DOHH2 (cell line): ENCODE data around the gene IL25.

ENCODE experiments used
- H3F3A ChIP-seq: fragments of 200-600 bp; sonication (generic), shearing (Covaris generic); 2 replicates; pipeline ENCODE4 v1.6.0; 2016; ENCODE audit warnings: antibody characterized with exemption, mild to moderate bottlenecking; ENCODE audit not compliant: control insufficient read depth, insufficient read depth
- H3K27ac ChIP-seq: fragments of 200-600 bp; sonication (generic); 2 replicates; pipeline ENCODE4 v1.5.1; 2014; ENCODE audit warnings: low read depth, mild to moderate bottlenecking, low read length, moderate library complexity
- H3K27me3 ChIP-seq: fragments of 200-600 bp; sonication (generic); 2 replicates; pipeline ENCODE4 v1.6.1; 2014; ENCODE audit warnings: mild to moderate bottlenecking, low read length, mixed read lengths; ENCODE audit not compliant: control insufficient read depth
- H3K36me3 ChIP-seq: fragments of 200-600 bp; sonication (generic); 2 replicates; pipeline ENCODE4 v1.6.1; 2014; ENCODE audit warnings: mild to moderate bottlenecking, low read length, moderate library complexity, mixed read lengths; ENCODE audit not compliant: control insufficient read depth
- H3K4me1 ChIP-seq: fragments of 200-600 bp; sonication (generic); 2 replicates; pipeline ENCODE4 v1.6.1; 2014; ENCODE audit warnings: mild to moderate bottlenecking, low read length, mixed read lengths; ENCODE audit not compliant: control insufficient read depth
- H3K4me2 ChIP-seq: fragments of 200-600 bp; sonication (generic); 2 replicates; pipeline ENCODE4 v1.6.0; 2014; ENCODE audit warnings: mild to moderate bottlenecking, low read length, moderate library complexity
- H3K4me3 ChIP-seq: fragments of 200-600 bp; sonication (generic); 2 replicates; pipeline ENCODE4 v1.5.1; 2014; ENCODE audit warnings: mild to moderate bottlenecking, low read length, mixed read lengths
- H3K79me2 ChIP-seq: fragments of 200-600 bp; sonication (generic); 2 replicates; pipeline ENCODE4 v1.6.1; 2014; ENCODE audit warnings: mild to moderate bottlenecking, low read length, mixed read lengths; ENCODE audit not compliant: control insufficient read depth
- H3K9me2 ChIP-seq: fragments of 200-600 bp; sonication (generic); replicated peaks from 2 replicates; pipeline ENCODE4 v1.6.1; 2014; ENCODE audit warnings: mild to moderate bottlenecking, low read length, mixed read lengths; ENCODE audit not compliant: control insufficient read depth
- H3K9me3 ChIP-seq: fragments of 200-600 bp; sonication (generic); 2 replicates; pipeline ENCODE4 v1.6.1; 2014; ENCODE audit warnings: antibody characterized with exemption, low read length, mixed read lengths; ENCODE audit not compliant: control insufficient read depth, insufficient read depth
- H4K20me1 ChIP-seq: fragments of 200-600 bp; sonication (generic); 2 replicates; pipeline ENCODE4 v1.6.0; 2014; ENCODE audit warnings: low read depth, mild to moderate bottlenecking, antibody characterized with exemption, low read length, moderate library complexity; ENCODE audit not compliant: control insufficient read depth, insufficient read depth
- EZH2phosphoT487 ChIP-seq: fragments of 200-600 bp; sonication (generic); IDR thresholded peaks from 2 replicates; pipeline ENCODE4 v1.6.1; 2017; ENCODE audit warnings: borderline replicate concordance, mild to moderate bottlenecking, antibody characterized with exemption, low read length, moderate library complexity, mixed read lengths
- TF ChIP-seq, protein P1 (sequence below): fragments of 200-600 bp; sonication (generic); IDR thresholded peaks from one replicate; pipeline ENCODE4 v1.5.1; 2014; ENCODE audit warnings: antibody characterized with exemption, mild to moderate bottlenecking, low read depth, low read length; ENCODE audit not compliant: poor library complexity, severe bottlenecking

The IL25 gene

DNA sequence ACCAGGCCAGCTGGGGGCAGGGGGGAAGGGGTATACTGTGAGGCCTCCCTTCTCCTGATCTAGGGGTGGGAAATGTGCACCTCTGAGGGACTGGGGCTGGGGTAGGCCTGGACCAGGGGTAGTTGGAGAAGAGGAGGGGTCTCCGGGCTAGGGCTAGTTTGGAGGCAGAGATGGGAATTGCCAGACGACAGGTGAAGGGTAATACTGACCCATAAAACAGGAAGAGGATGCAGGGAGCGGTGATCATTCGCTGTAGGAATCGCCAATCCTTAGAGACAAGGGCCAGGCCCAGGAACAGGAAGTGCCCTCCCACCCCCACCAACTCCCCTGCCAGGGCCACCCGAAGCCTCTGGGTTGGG, 24.3 kb upstream of the IL25 start:
- Histone ChIP-seq H3K79me2 (no peaks in the 10 kb centered on the region), H3K4me3 (no peak overlapping the region), H4K20me1 (no peaks in the 10 kb centered on the region), H3K27me3 (no peaks in the 10 kb centered on the region), H3K4me1 (no peaks in the 10 kb centered on the region), H3K9me3 (no peaks in the 10 kb centered on the region), H3K9me2 (no peaks in the 10 kb centered on the region), H3K4me2 (no peak overlapping the region), H3K36me3 (no peaks in the 10 kb centered on the region), H3K27ac (no peak overlapping the region), H3F3A (no peaks in the 10 kb centered on the region)
- no peak for TF ChIP-seq EZH2phosphoT487
- TF ChIP-seq, protein P1, sequence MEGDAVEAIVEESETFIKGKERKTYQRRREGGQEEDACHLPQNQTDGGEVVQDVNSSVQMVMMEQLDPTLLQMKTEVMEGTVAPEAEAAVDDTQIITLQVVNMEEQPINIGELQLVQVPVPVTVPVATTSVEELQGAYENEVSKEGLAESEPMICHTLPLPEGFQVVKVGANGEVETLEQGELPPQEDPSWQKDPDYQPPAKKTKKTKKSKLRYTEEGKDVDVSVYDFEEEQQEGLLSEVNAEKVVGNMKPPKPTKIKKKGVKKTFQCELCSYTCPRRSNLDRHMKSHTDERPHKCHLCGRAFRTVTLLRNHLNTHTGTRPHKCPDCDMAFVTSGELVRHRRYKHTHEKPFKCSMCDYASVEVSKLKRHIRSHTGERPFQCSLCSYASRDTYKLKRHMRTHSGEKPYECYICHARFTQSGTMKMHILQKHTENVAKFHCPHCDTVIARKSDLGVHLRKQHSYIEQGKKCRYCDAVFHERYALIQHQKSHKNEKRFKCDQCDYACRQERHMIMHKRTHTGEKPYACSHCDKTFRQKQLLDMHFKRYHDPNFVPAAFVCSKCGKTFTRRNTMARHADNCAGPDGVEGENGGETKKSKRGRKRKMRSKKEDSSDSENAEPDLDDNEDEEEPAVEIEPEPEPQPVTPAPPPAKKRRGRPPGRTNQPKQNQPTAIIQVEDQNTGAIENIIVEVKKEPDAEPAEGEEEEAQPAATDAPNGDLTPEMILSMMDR, result no peak

DNA sequence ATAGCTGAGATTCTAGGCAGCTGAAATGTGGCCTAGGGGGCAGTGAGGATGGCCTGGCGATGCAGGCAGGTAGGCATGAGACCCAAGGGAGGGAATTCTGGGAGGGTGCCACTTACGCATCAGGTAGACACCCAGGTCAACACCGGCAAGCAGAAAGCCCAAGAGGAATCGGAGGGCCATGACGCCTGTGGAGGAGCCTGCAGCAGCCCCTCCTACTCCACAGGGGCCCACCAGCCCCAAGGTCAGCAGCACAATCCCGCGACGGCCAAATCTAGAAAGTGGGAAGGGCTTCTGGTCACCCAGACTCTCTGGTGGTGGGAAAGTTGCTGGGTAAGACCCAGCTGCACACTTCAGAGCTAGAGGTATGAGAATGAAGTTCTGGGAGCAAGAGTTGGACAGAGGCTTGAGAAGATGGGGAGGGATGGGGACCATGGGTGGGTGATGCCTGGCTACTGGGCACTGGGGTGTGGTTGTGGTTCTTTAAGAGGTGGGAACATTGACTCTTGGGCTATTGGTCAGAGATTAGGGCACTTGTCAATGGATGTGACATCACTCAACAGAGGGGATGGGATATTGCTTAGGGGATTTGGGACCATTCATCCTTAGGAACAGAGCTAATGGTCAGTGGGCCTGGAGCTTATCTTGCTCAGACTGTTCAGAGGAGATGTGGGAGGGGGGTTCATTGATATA, 23.3 kb upstream of the IL25 start:
- Histone ChIP-seq H3K36me3 (no peaks in the 10 kb centered on the region), H3K79me2 (no peaks in the 10 kb centered on the region), H3K9me2 (no peaks in the 10 kb centered on the region), H3K9me3 (no peaks in the 10 kb centered on the region), H3K27me3 (no peaks in the 10 kb centered on the region), H3K4me1 (no peaks in the 10 kb centered on the region), H3K27ac (no peak overlapping the region), H3F3A (no peaks in the 10 kb centered on the region), H3K4me2 (no peak overlapping the region), H3K4me3 (no peak overlapping the region), H4K20me1 (no peaks in the 10 kb centered on the region)
- no peak for TF ChIP-seq EZH2phosphoT487
- TF ChIP-seq, protein P1, result no peak

DNA sequence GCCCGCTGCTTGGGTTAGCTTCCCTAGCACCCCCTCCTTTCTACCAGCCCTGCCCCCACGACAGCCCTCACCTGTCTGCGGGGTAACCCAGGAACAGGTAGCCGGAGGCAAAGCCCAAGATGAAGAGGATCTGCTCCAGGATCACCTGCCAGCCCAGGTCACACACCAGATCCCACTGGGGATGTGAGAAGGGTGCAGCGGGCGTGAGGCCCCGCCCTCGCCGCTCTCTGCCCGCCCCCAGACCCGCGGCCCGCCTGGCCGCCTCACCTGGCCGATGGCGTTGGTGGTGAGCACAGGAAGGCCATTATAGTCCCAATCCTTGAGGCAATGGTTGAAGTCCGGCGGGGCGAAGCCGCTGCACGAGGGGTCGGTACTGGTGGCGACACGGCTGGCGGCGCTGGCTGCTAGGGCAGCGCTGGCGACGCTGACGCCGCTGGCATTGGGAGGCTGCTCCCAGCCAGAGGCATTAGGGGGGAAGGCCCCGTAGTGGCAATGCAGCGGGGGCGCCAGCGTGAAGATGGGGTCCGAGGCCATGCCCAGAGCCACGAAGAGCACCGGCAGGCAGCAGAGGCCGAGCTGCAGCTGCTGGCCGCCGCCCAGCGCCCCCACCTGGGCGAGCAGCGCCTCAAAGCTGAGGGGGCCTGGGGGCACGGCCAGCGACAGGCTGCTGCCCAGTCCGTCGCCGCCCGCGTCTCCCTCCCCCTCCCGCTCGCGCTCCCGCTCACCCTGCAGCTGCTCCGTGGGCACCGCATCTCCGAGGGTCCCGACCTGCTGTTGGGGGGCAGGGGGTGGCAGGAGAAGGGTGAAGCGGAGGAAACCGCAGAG, 20.7 kb upstream of the IL25 start:
- Histone ChIP-seq H3K36me3 (no peaks in the 10 kb centered on the region), H3K9me2 (no peaks in the 10 kb centered on the region), H3K27me3 (no peaks in the 10 kb centered on the region), H3K9me3 (no peaks in the 10 kb centered on the region), H4K20me1 (no peaks in the 10 kb centered on the region), H3K4me2 (no peak overlapping the region), H3K4me1 (no peaks in the 10 kb centered on the region), H3K79me2 (no peaks in the 10 kb centered on the region), H3K4me3 (no peak overlapping the region), H3K27ac (no peak overlapping the region), H3F3A (no peaks in the 10 kb centered on the region)
- TF ChIP-seq, protein P1, result no peak
- TF ChIP-seq EZH2phosphoT487, result no peak
